ENCODE data around the gene AFF3.

- TF ChIP-seq CTCF (conservative IDR thresholded peaks at IDR 0.05 in 1 of 2, IDR thresholded peaks at IDR 0.05 in 1 of 2; ENCODE audit: low read depth in 1 of 2, low read length in 2 of 2) (no peak), EZH2 (IDR thresholded peaks at IDR 0.05; ENCODE audit: low read length, missing control alignments) (no peak)
These were observed 496.4 kb downstream of the AFF3 start for GRCh38 chr2:99645960-99646359.

Measured in fibroblast of lung (primary cell).